HG03159 (cell line): ENCODE results near the gene NBEA.
"Not testable (repeated sequence)": the region's sequence is repeated elsewhere in the genome, so short reads cannot be mapped to it uniquely, and the experiment has no call there.

Experiments used
- ATAC-seq: cut with Tn5 transposase; IDR thresholded peaks from one replicate; pipeline ENCODE4 v1.9.1; 2021; ENCODE audit warnings: mild to moderate bottlenecking, moderate library complexity; ENCODE audit not compliant: unreplicated experiment

Gene NBEA

DNA sequence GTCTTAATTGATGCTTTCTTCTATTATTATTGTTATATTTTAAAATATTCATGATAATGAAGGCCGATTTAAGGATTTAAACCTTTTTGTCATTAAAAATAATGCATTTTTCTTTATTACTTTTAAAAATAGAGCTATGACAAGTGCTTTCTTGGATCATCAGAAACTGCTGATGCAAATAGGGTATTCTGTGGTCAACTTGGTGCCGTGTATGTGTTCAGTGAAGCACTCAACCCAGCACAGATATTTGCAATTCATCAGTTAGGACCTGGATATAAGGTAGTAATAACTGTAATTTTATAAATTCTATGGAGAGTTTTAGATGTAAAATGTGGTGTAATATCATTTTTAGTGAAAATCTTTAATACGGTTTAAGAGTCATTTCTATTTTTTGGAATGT, 116.5 kb downstream of the NBEA start:
- ATAC-seq: peak; percentile 99

DNA sequence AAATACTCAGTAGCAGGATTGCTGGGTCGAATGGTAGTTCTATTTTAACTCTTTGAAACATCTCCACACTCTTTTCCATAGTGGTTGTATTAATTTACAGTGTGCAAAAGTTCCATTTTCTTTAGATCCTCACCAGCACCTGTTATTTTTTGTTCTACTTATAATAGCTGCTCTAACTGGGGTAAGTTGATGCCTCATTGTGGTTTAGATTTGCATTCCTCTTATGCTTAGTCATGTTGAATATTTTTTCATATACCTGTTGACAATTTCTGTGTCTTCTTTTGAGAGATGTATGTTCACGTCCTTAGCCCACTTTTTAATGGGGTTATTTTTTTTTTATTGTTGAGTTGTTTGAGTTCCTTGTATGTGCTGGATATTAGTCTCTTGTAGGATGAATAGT, 144.6 kb downstream of the NBEA start:
- ATAC-seq: no peak

DNA sequence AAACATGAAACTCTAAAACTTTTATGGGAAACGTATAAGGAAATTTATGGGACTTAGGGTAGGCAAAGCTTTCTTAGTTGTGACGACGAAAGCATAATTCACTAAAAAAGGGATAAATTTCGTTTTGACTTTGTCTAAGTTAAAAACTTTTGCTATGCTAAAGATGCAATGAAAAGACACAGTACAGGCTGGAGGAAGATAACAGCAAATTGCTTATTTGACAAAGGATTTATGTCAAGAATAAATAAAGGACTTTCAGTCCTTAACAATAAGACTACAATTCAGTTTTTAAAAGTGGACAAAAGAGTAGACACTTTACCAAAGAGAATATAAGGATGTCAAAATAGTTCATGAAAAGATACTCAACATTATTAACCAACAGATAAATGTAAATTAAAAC, 150.2 kb downstream of the NBEA start:
- ATAC-seq: no peak

DNA sequence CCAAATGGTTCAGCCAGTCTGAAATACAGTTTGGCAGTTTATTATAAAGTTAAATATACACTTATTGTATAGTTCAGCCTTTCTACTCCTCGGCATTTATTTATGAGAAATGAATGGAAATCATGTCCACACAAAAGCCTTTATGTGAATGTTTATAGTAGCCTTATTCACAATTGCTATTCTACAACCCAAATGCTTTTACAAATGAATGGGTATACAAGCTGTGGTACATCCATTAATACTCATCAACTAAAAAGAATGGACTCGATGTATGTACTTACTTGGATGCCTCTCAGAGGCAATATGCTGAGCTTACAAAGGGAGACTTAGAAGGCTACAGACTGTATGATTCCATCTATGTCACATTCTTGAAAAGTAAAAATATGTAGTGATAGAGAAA, 150.7 kb downstream of the NBEA start:
- no peak for ATAC-seq

DNA sequence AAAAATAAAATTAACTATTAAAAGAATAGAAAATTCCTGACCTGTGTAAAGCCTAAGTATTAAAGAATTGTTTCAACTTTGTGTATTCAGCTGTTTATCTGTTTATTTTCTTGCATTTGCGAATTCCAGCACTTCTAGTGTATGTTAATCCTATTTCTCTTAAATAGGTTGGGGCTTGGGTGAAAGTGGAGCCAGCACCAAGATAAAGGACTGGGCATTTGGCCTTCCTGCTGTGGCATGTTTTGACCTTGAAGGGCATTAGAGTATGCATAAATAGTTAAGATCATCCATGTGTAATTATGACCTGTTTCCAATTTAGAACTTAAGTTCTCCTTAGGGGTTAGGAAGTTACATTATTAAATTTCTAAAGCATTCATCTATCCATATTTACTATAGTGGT, 151.3 kb downstream of the NBEA start:
- no peak for ATAC-seq

DNA sequence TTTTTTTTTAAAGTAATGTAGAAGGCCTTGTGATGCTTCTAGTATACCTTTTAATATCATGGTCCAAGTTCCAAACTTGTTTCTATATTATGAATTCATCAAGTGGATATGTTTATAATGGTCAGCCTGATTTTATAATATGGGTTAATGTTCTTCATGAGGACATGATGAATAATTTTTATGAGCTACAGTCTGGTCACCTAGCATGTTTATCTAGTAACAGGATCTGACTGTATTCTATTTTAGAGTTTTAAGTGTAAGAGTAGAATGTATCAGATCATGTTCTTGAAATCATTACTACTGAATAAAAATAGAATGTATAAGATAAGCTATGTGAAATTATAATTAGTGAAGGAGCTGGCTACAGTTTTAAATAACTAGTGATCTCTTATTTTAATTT, 164.7 kb downstream of the NBEA start:
- not testable (repeated sequence) for ATAC-seq

DNA sequence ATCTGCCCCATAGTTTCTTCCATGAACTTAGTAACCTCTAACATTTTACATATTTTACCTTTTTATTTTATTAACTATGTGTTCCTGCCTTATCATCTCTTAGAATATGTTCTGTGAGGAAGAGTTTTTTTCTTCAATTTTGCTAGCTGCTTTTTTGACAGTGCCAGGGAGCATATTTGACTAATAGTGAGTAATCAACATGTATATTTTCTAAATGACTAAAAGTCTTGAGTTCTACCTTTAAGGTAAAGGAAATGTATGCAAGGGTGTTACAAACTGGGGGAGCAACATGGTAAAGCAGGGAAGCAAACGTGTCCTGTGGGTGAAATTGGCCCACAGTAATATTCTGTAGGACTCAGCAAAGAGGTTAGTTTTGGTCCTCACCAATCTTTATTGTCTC, 165.5 kb downstream of the NBEA start:
- ATAC-seq: no peak

DNA sequence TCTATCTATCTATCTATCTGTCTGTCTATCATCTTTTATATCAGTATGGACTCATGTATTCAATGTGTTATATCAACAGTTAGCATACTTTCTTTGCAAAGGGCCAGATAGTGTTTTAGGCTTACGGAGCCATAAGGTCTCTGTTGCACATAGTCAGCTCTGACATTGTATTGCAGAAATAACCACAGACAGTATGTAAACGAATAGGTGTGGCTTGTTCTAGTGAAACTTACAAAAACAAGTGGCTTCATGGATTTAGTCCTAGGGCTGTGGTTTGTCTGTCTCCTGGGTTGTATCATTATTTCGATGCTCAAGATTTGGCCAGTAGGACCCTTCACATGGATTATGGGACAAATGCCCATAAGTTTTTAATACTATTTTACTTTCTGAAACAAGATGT, 171.5 kb downstream of the NBEA start:
- ATAC-seq: not testable (repeated sequence)

DNA sequence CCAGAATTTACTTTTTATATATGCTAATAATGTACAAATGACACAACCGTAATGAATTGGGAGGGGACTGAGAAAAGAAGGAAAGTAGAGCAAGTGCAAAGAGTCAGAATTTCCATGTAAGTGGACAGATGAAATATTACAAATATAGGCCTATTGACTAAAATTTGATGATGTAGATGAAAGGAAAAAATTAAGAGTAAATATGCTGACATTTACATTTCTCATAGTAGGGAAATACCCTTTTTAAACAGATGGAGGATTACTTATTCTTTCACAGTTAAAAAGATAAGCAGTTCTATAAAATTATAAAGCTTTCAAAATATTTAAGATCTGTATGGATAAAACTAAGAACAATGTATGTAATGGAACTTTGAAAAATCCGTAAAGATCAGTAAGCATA, 185.4 kb downstream of the NBEA start:
- ATAC-seq: no peak

DNA sequence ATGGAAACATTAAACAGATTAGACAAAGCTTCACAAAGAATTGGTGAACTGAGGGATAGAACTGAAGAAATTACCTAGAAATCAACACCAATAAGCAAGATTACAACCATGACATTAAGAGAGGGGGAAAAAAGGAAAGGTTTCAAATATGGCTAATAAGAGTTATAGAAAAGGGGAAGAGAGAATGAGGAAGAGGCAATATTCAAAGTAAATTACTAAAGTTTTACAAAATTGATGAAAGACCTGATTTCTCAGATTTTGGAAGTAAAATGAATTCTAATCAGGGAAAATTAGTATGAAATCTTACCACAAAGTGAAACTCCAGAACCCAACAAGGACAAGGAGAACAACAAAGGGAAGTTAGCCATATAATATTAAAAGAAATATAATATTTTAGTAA, 187.4 kb downstream of the NBEA start:
- ATAC-seq: no peak

DNA sequence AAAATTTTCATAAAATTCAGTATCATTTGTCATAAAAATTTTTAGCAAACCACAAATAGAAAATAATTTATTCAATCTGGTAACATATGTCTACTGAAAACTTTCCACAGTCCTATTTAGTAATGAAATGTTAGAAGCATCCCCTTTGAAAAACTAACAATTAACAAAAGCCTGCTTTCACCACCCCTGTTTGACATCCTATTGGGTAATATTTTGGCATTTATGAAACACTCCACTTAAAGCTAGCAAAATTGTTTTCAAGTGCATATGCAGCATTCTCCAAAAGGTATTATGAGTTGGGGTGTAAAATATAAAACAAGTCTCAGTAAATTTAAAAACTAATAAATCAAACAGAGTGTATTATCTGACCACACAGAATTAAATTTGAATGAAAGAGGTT, 189.4 kb downstream of the NBEA start:
- no peak for ATAC-seq

DNA sequence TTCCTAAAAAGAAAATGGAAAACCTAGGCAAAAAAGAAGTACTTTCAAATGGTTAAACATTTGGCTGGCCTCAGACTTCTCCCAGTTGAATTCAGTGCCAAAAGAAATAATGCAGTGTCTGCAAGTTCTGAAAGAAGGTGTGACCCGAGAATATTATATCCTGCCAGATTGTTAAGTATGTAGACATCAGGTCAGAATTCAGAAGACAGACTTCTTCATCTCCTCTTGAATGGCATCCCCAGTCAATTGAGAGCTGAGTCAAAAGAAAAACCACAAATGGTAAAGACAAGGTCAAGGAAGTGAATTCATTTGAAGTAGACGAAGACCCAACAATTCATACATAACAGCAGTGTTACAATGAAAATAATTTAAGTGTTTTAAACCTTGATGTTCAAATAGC, 194.5 kb downstream of the NBEA start:
- no peak for ATAC-seq

DNA sequence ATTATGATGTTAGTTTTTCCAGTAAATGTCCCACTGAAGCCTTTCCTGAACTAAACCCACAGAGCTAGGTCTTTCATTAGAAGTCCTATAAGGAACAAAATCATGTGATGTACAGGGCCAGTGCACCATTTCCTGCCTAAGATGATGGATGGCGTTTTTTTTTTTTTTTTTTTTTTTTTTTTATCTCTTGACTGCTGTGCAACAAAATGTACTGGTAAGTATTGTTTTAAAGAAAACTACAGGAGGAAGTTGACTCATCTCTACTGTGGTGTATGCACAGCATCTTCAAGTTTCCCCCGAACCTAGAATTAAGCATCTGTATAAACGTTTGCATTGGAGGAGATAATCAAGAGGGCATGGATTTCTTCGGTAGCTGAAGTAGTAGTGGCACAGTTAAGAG, 197.5 kb downstream of the NBEA start:
- ATAC-seq: no peak

DNA sequence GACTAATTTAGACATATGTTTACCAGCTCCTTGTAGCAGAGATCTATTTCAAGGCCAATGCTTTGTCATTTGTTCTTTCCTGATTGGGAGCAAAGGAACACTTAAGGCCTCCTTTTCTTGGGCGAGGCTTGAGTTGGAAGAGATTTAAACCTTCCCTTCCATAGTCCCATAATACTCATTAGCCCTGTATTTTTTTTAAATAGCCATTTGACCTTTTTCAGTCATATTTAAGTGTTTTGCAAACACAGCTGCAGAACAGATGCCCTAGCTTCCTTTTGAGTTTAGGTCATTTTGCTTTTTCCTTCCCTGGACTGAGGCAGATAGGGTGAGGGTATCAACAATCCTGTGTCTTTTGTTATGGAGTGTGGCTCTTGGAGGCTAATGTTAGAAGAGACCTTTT, 198.3 kb downstream of the NBEA start:
- no peak for ATAC-seq

DNA sequence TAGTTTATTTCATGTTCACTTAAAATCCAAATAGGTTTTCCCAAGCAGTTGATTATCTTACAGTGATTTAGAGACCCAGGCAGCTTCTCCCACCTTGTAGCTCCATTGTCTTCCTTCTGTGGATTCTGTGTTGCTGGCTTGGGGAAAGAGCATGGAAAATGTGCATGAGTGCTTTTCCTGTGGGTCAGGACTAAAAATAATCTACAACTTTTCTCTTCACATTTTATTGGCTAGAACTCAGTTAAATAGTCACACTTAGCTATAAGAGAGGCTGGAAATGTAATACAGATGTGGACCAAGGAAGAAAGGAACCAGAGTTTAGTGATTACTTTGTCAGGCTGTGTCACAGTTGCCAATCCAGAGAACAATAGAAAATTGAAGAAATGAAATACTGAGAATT, 198.8 kb downstream of the NBEA start:
- ATAC-seq: no peak

DNA sequence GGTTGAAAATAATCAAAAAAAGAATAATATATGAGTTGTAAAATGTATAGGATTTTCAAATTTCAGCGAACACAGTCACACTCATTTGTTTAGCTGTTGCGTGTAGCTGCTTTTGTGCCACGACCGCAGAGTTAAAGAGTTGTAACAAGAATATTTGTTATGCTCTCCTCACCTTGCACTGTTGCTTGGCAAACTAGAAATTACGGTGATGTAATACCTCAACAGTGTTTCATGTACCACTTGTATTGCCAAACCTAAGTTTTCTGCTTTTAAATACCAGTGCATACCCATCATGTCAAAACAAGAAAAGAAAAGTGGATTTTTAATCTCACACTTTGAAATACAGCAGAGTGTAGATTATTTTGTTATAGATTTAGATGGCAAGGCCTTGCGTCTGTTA, 201.1 kb downstream of the NBEA start:
- no peak for ATAC-seq

DNA sequence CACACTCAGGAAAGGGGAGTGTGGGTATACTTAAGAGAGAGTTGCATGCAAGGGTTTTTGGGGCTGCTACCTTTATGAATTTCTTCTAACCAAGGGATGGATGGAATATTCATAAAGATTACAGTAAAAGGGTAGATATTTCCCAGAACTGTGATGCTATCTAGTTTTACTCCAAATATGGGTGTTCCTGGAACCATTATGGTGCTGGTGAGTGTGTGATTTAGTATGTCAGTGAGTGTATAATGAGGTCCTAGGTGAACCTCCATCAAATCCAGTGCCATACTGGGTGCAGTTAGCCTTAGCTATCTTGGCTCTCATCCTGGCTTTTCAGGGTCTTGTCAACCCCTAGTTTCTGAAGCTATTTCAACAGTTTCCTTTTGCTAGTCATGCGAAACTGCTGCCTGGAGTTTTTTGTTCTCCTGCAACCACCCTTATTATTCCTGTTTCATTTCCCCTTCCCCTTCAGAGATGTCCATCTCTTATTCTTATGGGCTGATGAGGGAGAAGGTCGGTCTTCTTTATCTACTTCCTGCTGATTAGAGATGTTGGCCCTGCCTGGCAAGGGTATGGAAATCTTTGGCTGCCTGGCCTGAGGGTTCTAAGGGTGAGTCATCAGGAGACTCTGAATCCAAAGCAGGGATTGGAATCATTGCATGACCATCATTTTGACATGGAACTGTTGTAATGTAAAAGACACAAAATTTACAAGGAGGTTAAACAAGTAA, 202.3 kb downstream of the NBEA start:
- no peak for ATAC-seq

DNA sequence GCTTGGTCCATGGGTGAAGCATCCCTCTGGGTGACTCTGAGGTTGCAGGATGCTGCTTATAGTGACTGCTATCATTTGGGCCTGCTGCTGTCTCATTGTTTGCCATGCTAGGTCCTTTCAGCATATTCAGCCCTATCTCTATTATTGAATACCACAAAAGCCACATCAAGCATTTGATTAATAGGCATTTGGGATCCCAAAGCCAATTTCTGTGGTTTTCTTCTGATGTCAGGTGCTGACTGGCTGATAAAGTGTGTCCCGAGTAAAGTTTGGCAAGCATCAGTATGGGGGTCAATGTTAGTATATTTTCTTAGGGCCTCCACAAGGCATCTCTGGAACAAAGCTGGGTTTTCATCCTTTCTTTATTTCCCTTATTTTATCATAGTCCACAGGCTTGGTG, 204.6 kb downstream of the NBEA start:
- no peak for ATAC-seq

DNA sequence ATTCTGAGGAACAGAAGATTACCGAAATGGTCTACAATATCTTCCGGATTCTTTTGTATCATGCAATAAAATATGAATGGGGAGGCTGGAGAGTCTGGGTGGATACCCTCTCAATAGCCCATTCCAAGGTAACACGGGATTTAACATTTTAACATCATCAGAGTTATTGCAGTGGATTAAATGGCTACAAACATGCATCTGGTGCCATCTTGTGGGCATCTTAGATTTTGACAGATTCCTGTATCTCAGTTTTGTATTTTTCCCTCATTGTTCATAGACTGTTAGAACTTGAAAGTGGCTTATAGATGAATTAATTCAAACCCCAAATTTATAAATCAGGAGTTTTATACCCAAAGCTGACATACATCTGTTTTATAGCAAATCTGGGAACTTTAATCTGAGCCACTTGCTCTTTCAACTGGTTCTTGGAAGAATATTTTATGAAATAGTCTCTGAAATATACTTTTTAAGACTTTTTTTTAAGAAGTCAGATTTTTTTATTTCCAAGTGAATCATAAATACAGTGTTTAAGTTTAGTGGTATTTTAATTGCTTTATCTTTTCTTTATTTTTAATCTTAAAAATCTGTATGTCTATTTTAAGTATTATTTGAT, 215.2 kb downstream of the NBEA start:
- ATAC-seq: peak; percentile 85

DNA sequence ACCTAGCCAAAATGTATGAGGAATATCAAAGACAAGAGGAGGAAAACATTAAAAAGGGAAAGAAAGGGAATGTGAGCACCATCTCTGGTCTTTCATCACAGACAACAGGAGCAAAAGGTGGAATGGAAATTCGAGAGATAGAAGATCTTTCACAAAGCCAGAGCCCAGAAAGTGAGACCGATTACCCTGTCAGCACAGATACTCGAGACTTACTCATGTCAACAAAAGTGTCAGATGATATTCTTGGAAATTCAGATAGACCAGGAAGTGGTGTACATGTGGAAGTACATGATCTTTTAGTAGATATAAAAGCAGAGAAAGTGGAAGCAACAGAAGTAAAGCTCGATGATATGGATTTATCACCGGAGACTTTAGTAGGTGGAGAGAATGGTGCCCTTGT, 217.0 kb downstream of the NBEA start:
- no peak for ATAC-seq

DNA sequence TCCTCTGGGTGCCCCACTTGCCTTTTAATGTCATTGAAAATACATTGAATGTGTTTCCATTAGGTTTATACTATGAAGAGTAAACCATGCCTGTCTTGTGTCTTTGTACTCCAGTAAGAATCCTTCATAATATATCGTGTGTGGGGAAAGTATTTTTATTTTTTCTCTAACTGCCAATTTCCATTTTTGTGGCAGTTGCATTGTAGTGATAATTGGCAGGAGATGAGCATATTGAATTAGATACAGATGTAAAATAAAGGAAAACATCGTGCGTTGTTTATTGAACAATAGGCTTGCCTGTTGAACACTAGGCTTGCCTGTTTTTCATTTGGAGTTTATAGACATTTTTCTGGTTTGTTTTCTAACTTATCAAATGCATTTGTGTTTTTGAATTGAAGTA, 218.8 kb downstream of the NBEA start:
- no peak for ATAC-seq

DNA sequence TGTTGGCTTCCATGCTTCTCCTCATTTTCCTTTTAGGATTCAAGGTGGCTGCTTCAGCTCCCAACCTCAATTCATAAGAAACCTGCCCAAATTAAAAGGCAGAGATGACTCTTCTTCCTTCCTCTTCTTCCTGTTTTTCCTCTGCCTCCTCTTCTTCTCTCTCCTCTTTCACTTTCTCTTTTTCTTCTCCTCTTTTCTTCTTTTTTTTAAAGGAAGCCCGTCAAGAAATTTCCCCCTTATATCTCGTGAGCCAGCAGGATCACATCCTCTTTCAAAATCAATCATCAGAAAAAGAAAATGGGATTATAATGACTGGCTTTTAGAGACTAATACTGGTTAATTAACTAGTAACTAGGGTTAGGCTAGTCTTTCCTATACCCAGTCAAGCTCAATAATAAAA, 220.3 kb downstream of the NBEA start:
- no peak for ATAC-seq

DNA sequence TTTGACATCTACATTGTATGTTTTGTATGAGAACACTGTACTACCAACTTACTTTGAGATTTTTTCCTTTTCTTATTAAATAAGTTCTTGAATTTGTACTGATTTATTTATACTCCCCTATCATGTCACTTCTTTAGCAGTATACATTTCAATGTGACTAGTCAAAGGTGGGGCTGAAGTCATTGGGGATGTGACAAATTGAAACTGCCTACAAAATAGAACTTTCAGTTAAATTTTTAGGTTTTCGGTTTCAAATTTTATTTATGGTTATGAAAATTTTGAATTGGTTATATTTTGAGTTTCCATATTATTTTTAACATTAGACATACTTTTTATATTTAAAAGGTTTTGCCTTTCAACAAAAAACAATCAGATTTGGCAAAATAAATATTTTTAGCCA, 221.6 kb downstream of the NBEA start:
- ATAC-seq: peak; percentile 48
